Measurements from ENCODE around the gene ATF6. TPM values are rescaled to one million over a fixed set of nuclear protein-coding genes. Genes with fewer than 3 reads are reported as not detected.

The ATF6 gene
- total and polyA plus RNA-seq, 8 donors = 3.4 to 54.3 (median 13.5) TPM

DNA sequence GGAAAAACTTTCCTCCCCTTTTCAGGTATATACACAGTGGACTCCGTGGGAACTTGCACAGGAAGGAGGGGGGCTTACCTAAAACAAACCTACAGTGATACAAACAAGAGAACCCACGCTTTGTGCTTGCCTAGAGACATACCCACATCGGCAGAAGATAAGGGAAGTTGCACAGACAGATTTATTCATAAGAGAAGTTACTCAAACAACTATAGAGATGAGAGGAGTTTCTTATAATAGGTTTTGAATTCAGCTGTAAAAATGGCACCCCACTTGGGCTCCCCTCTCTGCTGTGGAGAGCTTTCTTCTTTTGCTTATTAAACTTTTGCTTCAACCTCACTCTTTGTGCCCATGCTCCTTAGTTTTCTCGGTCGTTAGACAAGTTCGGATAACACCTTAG, 18.3 kb upstream of the ATF6 start:
- Histone ChIP-seq H3K36me3 (peaks cover 10 to 17% (median 17%) of the 10 kb centered on the region in 4 donors), H3K27ac (no peak overlapping the region), H3K4me1 (peaks cover 9 to 33% (median 20%) of the 10 kb centered on the region in 4 donors), H3K27me3 (no peaks in the 10 kb centered on the region), H3K4me3 (no peak overlapping the region), H3K9me3 (no peaks in the 10 kb centered on the region)
- no peak for DNase-seq
- 19 to 42% (median 29%) methylated on average over 6 of the region's 6 CpGs for WGBS, 5 donors
- intact Hi-C loops (cut with DNase I; ENCODE audit: low total_unique reads) = loop anchor here (10.0 kb wide), 2 partner anchors 103 to 263 kb away; no protein-coding TSS in a partner anchor
- no peak for TF ChIP-seq POLR2A (IDR thresholded peaks at IDR 0.05)
- TF ChIP-seq POLR2AphosphoS5 (IDR thresholded peaks at IDR 0.05) = no peak

DNA sequence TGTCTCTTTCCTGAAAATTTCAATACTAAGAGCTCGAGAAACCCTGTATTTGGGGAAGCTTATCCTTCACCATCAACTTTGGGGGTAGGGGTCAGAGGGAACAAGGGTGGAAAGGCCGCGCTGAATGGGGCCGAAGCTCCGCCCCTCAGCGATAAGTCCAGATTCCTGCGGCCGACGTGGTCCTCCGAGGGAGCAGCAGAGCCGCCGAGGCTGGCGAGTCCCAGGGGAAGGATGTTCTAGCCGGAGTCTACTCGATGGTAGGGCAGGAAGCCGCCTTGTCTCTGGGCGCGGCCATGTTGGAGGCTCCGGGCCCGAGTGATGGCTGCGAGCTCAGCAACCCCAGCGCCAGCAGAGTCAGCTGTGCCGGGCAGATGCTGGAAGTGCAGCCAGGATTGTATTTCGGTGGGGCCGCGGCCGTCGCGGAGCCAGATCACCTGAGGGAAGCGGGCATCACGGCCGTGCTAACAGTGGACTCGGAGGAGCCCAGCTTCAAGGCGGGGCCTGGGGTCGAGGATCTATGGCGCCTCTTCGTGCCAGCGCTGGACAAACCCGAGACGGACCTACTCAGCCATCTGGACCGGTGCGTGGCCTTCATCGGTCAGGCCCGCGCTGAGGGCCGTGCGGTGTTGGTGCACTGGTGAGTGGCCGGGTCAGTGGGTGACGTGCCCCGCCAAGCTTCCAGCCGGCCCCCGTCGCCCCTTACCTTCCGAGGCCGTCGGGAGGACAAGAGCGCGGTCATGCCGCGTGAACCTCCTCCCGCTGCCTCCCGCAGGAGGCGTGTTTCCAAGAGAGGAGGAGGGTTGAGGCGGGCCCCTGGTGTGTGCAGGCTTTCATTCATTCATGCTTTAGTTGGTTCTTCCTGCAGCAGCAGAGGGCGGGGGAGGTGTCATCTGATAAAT, 16.4 kb upstream of the ATF6 start, which contains the start of gene DUSP12:
DUSP12 (plus strand) TSS at position 278 of the 899 bp plus-strand sequence; CDS start at position 294, 16 bp downstream.
- intact Hi-C loops (cut with DNase I; ENCODE audit: low total_unique reads) = loop anchor here (10.0 kb wide), 2 partner anchors 105 to 265 kb away; no protein-coding TSS in a partner anchor
- peak; percentile 92 to 98 for DNase-seq
- H3K4me3 ChIP-seq = peak within 1 kb of the TSS; percentile 74 to 94 (median 83)
- WGBS, 5 donors = 0 to 1% (median 0%) methylated on average over 41 to 65 of the region's 65 CpGs
- H3K4me1 ChIP-seq = peaks cover 9 to 23% (median 17%) of the 10 kb centered on the region in 4 donors
- H3K27ac ChIP-seq = peak within 1 kb of the TSS; percentile 88 to 95 (median 89)
- TF ChIP-seq, protein P1, sequence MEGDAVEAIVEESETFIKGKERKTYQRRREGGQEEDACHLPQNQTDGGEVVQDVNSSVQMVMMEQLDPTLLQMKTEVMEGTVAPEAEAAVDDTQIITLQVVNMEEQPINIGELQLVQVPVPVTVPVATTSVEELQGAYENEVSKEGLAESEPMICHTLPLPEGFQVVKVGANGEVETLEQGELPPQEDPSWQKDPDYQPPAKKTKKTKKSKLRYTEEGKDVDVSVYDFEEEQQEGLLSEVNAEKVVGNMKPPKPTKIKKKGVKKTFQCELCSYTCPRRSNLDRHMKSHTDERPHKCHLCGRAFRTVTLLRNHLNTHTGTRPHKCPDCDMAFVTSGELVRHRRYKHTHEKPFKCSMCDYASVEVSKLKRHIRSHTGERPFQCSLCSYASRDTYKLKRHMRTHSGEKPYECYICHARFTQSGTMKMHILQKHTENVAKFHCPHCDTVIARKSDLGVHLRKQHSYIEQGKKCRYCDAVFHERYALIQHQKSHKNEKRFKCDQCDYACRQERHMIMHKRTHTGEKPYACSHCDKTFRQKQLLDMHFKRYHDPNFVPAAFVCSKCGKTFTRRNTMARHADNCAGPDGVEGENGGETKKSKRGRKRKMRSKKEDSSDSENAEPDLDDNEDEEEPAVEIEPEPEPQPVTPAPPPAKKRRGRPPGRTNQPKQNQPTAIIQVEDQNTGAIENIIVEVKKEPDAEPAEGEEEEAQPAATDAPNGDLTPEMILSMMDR (IDR thresholded peaks at IDR 0.05) = peak in 1 of 7 experiments; percentile 10
- TF ChIP-seq EP300 (IDR thresholded peaks at IDR 0.05) (no peak), POLR2A (IDR thresholded peaks at IDR 0.05) (peak in 1 of 4 donors; percentile 21), POLR2AphosphoS5 (IDR thresholded peaks at IDR 0.05) (peak; percentile 69 to 92 (median 70))
- peaks cover 24 to 37% (median 36%) of the 10 kb centered on the region in 4 donors for H3K36me3 ChIP-seq
- H3K27me3 ChIP-seq = no peaks in the 10 kb centered on the region
- H3K9me3 ChIP-seq = no peaks in the 10 kb centered on the region

- H3K9me3 ChIP-seq = no peaks in the 10 kb centered on the region
- no peak overlapping the region for H3K27ac ChIP-seq
- peak; percentile 45 to 57 for DNase-seq
- 45 to 60% (median 54%) methylated on average over 7 of the region's 7 CpGs for WGBS, 5 donors
- H3K27me3 ChIP-seq = no peaks in the 10 kb centered on the region
- intact Hi-C loops (cut with DNase I; ENCODE audit: low total_unique reads) = no loop called here
- TF ChIP-seq EP300 (IDR thresholded peaks at IDR 0.05) = no peak
- TF ChIP-seq, protein P1 (IDR thresholded peaks at IDR 0.05) = peak in 3 of 7 experiments; percentile 41 to 49 (median 46)
- peaks cover 0 to 15% (median 12%) of the 10 kb centered on the region in 4 donors for H3K36me3 ChIP-seq
- H3K4me3 ChIP-seq = no peak overlapping the region
- H3K4me1 ChIP-seq = peaks cover 19 to 35% (median 21%) of the 10 kb centered on the region in 4 donors
Measured at GRCh38 chr1:161763522-161764098, 2.5 kb upstream of the ATF6 start.

DNA sequence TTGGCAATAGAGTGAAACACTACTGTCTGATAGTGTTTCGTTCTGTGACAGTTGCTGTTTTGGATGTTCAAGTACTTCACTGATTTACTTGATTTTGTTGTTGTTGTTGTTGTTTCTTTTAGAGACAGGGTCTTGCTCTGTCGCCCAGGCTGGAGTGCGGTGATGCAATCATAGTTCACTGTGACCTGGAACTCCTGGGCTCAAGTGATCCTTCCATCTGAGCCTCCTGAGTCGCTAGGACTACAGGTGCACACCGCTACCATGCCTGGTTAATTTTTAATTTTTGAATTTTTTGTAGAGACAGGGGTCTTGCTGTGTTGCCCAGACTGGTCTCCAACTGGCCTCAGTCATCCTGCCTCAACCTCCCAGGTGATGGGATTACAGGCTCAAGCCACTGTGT, 2.3 kb downstream of the ATF6 start:
- peaks cover 21 to 82% (median 43%) of the 10 kb centered on the region in 4 donors for H3K4me1 ChIP-seq
- WGBS, 5 donors = 93 to 98% (median 94%) methylated on average over 5 of the region's 5 CpGs
- TF ChIP-seq POLR2AphosphoS5 (IDR thresholded peaks at IDR 0.05) (no peak), EP300 (IDR thresholded peaks at IDR 0.05) (no peak), POLR2A (IDR thresholded peaks at IDR 0.05) (no peak)
- TF ChIP-seq, protein P1 (IDR thresholded peaks at IDR 0.05) = no peak

More for the DNA sequence above, 2.3 kb downstream of the ATF6 start:
- Histone ChIP-seq H3K4me3 (no peak overlapping the region), H3K27ac (peak overlapping the region in 1 of 5 donors; percentile 7), H3K36me3 (no peaks in the 10 kb centered on the region), H3K27me3 (no peaks in the 10 kb centered on the region), H3K9me3 (no peaks in the 10 kb centered on the region)
- intact Hi-C loops (cut with DNase I; ENCODE audit: low total_unique reads) = no loop called here
- DNase-seq = no peak
